ENCODE results near the gene AVPR2.

Gene AVPR2

DNA sequence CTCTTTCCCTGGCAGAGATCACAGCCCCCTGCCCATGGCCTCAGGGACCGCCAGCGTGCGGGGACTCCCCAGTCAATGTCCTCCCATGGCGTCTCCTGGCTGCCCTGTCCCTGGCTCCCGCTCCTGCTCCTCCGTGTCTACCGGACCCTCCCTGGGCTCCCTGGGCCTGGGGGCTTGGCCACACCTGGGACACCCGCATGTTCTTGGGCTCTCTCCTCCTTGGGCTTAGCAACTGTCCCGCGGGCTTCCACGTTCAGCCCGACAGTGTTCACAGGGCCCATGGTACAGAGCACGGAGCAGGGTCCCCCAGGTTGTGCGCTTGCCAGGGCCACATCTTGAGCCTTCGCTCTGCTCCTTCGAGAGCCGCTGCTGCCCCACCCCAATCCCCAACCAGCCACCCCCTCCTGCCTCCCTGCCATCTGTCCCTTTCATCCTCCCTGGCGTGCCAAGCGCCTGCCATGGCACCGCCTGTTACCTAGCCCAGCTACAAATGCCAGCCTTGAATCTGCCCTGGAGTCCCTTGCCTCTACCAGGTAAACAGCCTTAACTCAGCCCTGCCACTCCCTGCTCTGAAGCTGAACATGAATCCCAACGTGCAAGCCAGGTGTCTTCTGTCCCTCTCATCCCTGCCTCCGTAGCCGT lies 3.9 kb downstream of the AVPR2 start:
- no peak for TF ChIP-seq ZFX (IDR thresholded peaks at IDR 0.05; ENCODE audit: borderline replicate concordance)
- no peak for TF ChIP-seq CTCF (IDR thresholded peaks at IDR 0.05)
- no peak overlapping the region for H3K27ac ChIP-seq

DNA sequence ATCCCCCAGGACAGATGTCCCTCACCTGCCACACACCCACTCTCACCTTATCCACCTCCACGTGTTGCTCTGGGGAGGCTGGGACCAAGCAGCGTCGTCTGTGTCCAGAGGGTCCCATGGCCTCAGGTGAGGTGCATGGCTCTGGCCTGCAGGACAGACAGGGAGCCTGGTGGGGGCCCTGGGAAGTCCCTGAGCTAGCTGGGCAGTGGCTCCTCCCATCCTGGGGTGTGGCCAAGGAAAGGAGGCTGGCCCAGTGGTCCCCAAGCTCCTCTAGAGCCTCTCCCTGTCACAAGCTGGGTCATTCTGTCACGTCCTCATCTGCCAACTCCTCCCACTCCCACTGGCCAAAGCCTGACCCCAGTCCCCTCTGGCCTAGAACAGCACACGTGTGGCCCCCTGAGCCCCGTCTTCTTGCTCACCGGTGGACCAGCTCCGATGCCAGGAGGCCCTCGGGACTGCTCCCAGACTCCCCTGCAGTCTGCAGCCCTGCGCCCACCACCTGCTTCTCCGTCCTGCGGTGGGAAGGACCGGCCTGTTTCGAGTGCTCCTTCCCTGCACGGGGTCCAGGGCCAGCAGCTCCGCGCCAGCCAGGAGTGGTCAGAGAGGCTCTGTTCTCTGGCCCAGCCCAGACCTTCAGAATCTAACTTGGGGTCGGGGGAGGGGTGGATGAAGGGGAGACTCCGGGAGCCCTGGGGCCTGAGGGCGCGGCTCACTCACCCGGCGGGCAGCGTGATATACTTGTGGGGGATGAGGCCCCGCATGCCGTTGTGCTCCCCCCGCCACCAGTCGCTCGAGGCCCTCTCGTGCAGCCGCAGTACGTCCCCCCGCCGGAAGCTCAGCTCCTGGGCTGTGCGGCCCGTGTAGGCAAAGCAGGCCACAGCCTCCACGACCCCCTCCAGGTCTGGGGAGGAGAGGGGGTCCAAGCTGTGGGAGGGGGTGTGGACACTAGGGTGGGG lies 4.8 kb downstream of the AVPR2 start:
- no peak overlapping the region for H3K27ac ChIP-seq
- TF ChIP-seq CTCF (IDR thresholded peaks at IDR 0.05) (no peak), ZFX (IDR thresholded peaks at IDR 0.05; ENCODE audit: borderline replicate concordance) (no peak)

DNA sequence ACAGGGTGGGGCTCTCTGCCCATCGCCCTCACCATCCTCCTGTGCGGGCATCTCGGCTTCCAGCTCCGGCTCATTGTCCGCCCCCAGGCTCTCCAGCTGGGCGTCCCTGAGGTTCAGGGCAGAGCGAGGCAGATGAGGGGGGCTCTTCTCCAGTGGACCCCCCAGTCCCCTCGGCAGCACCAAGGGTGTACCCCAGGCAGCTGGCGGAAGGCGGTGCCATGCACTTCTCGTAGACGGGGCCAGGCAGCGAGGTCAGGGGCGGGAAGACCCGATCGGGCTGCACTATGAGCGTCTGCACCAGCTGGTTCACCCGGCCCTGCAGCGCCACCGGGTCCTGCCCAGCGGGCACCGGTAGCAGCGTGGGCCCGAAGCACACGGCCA lies 5.5 kb downstream of the AVPR2 start:
- no peak for TF ChIP-seq ZFX (IDR thresholded peaks at IDR 0.05; ENCODE audit: borderline replicate concordance)
- TF ChIP-seq CTCF (IDR thresholded peaks at IDR 0.05), result no peak
- no peak overlapping the region for H3K27ac ChIP-seq

DNA sequence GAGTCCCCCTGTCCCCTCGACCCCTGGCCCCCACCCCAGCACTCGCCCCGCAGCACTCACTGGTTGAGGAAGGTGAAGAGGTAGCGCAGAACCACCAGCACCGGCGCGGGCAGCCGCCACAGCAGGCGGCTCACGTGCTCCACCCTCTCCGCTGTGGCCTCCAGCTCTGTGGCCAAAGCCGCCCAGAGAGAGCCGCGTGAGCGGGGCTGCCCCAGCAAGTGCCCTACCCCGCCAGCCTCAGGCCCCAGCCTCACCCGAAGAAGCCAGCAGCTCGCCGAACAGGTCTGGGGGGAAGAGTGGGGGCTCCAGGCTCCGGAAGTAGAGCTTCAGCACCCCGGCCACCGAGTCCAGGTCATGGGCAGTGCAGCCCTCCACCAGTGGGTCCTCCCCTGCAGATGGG lies 6.0 kb downstream of the AVPR2 start:
- no peak overlapping the region for H3K27ac ChIP-seq
- TF ChIP-seq CTCF (IDR thresholded peaks at IDR 0.05) (no peak), ZFX (IDR thresholded peaks at IDR 0.05; ENCODE audit: borderline replicate concordance) (no peak)

GRCh38 chrX:153911798-153912197 lies 7.3 kb downstream of the AVPR2 start:
- no peak overlapping the region for H3K27ac ChIP-seq
- no peak for TF ChIP-seq ZFX (IDR thresholded peaks at IDR 0.05; ENCODE audit: borderline replicate concordance)
- TF ChIP-seq CTCF (IDR thresholded peaks at IDR 0.05), result no peak

GRCh38 chrX:153913211-153913610 lies 8.7 kb downstream of the AVPR2 start:
- H3K27ac ChIP-seq, result no peak overlapping the region
- TF ChIP-seq CTCF (IDR thresholded peaks at IDR 0.05), result no peak
- no peak for TF ChIP-seq ZFX (IDR thresholded peaks at IDR 0.05; ENCODE audit: borderline replicate concordance)

DNA sequence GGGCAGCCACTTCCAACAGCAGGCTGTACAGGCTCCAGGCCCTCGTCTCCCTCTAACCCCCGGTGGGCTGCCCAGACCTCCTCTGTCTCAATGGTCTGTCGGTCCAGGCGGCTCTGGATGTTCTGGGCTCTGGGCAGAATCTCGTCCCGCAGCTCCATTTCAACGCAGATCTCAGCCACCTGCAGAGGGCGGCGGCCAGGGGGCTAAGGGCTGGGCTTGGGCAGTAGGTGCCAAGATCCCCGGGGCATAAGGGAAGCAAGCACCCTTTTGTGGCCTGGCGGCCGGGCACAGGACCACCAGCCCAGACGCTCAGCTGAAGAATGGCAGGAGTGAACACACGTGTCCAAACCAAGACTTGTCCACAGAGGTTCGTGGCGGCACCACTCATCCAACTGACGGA lies 9.2 kb downstream of the AVPR2 start:
- TF ChIP-seq CTCF (IDR thresholded peaks at IDR 0.05) (no peak), ZFX (IDR thresholded peaks at IDR 0.05; ENCODE audit: borderline replicate concordance) (no peak)
- no peak overlapping the region for H3K27ac ChIP-seq

Data from 22Rv1 (cell line).